H9 (cell line): Measurements from ENCODE around the gene CLCN6. TPM values are rescaled to one million over a fixed set of nuclear protein-coding genes. Genes with fewer than 3 reads are reported as not detected.

Source experiments
- DNase-seq: peaks from one replicate; pipeline ENCODE4 v3.0.0-alpha.2; 2017
- H2AFZ ChIP-seq: one replicate; pipeline ENCODE4 v1.6.1; 2013; ENCODE audit warnings: mild to moderate bottlenecking, low read length, control low read depth, moderate library complexity
- H2AK5ac ChIP-seq: 2 replicates; pipeline ENCODE4 v1.6.1; 2013; ENCODE audit warnings: low read length, control low read depth, mixed read lengths; ENCODE audit not compliant: insufficient read length
- H2BK120ac ChIP-seq: one replicate; pipeline ENCODE4 v1.6.1; 2013; ENCODE audit warnings: low read depth, mild to moderate bottlenecking, low read length, control low read depth, inconsistent platforms; ENCODE audit not compliant: poor library complexity, severe bottlenecking
- H2BK12ac ChIP-seq: 2 replicates; pipeline ENCODE4 v1.6.1; 2013; ENCODE audit warnings: low read length, control low read depth, mixed read lengths, low read depth; ENCODE audit not compliant: insufficient read length
- H2BK15ac ChIP-seq: 2 replicates; pipeline ENCODE4 v1.6.1; 2013; ENCODE audit warnings: low read depth, low read length, control low read depth
- H2BK20ac ChIP-seq: one replicate; pipeline ENCODE4 v1.6.1; 2013; ENCODE audit warnings: low read depth, mild to moderate bottlenecking, low read length, control low read depth, inconsistent platforms; ENCODE audit not compliant: poor library complexity, severe bottlenecking
- H2BK5ac ChIP-seq: 2 replicates; pipeline ENCODE4 v1.6.1; 2013; ENCODE audit warnings: low read length, control low read depth, mixed read lengths; ENCODE audit not compliant: insufficient read length
- H3K14ac ChIP-seq: 2 replicates; pipeline ENCODE4 v1.6.1; 2013; ENCODE audit warnings: low read length, control low read depth; ENCODE audit not compliant: insufficient read depth
- H3K18ac ChIP-seq: 2 replicates; pipeline ENCODE4 v1.6.1; 2013; ENCODE audit warnings: low read depth, mild to moderate bottlenecking, mixed read lengths, low read length, control low read depth; ENCODE audit not compliant: insufficient read length
- H3K23ac ChIP-seq: 2 replicates; pipeline ENCODE4 v1.6.1; 2013; ENCODE audit warnings: low read length, control low read depth, mixed read lengths, low read depth; ENCODE audit not compliant: insufficient read length
- H3K23me2 ChIP-seq: 2 replicates; pipeline ENCODE4 v1.6.1; 2013; ENCODE audit warnings: low read depth, mild to moderate bottlenecking, mixed read lengths, low read length, control low read depth; ENCODE audit not compliant: insufficient read length, poor library complexity, severe bottlenecking
- H3K27ac ChIP-seq: 2 replicates; pipeline ENCODE4 v1.5.1; 2013; ENCODE audit warnings: low read length, control low read depth, mixed read lengths, low read depth; ENCODE audit not compliant: insufficient read length
- H3K27me3 ChIP-seq: 2 replicates; pipeline ENCODE4 v1.6.1; 2013; ENCODE audit warnings: low read length, control low read depth, inconsistent platforms; ENCODE audit not compliant: insufficient read depth
- H3K4ac ChIP-seq: 2 replicates; pipeline ENCODE4 v1.6.1; 2013; ENCODE audit warnings: low read depth, mild to moderate bottlenecking, control low read depth, inconsistent platforms, low read length, moderate library complexity
- H3K4me1 ChIP-seq: 2 replicates; pipeline ENCODE4 v1.6.1; 2013; ENCODE audit warnings: low read length, control low read depth, inconsistent platforms; ENCODE audit not compliant: insufficient read depth
- H3K4me2 ChIP-seq: 2 replicates; pipeline ENCODE4 v1.6.1; 2013; ENCODE audit warnings: low read length, control low read depth, mixed read lengths; ENCODE audit not compliant: insufficient read length, insufficient read depth
- H3K56ac ChIP-seq: 2 replicates; pipeline ENCODE4 v1.6.1; 2013; ENCODE audit warnings: low read depth, mild to moderate bottlenecking, mixed read lengths, low read length, control low read depth; ENCODE audit not compliant: insufficient read length
- H3K79me1 ChIP-seq: 2 replicates; pipeline ENCODE4 v1.6.1; 2013; ENCODE audit warnings: low read depth, mild to moderate bottlenecking, moderate library complexity, low read length, control low read depth, inconsistent platforms; ENCODE audit not compliant: insufficient read depth, poor library complexity, severe bottlenecking
- H3K79me2 ChIP-seq: 2 replicates; pipeline ENCODE4 v1.6.1; 2013; ENCODE audit warnings: low read length, control low read depth, inconsistent platforms; ENCODE audit not compliant: insufficient read depth
- H3K9ac ChIP-seq: 2 replicates; pipeline ENCODE4 v1.6.1; 2013; ENCODE audit warnings: low read length, control low read depth, mixed read lengths; ENCODE audit not compliant: insufficient read length; ENCODE audit errors: extremely low read depth
- H3K9me3 ChIP-seq: one replicate; pipeline ENCODE4 v1.6.1; 2013; ENCODE audit warnings: low read depth, low read length, inconsistent platforms; ENCODE audit not compliant: control insufficient read depth
- H3T11ph ChIP-seq: one replicate; pipeline ENCODE4 v1.6.1; 2013; ENCODE audit warnings: mild to moderate bottlenecking, low read length, control low read depth, inconsistent platforms
- H4K20me1 ChIP-seq: one replicate; pipeline ENCODE4 v1.6.1; 2013; ENCODE audit not compliant: control insufficient read depth, insufficient read length, insufficient read depth
- H4K5ac ChIP-seq: 2 replicates; pipeline ENCODE4 v1.6.1; 2013; ENCODE audit warnings: low read depth, mild to moderate bottlenecking, mixed read lengths, low read length, control low read depth; ENCODE audit not compliant: insufficient read length
- H4K8ac ChIP-seq: replicated peaks from 2 replicates; pipeline ENCODE4 v1.6.1; 2013; ENCODE audit warnings: low read length, control low read depth, mixed read lengths, low read depth; ENCODE audit not compliant: insufficient read length
- H4K91ac ChIP-seq: 2 replicates; pipeline ENCODE4 v1.6.1; 2013; ENCODE audit warnings: low read depth, mild to moderate bottlenecking, moderate library complexity, mixed read lengths, low read length, control low read depth; ENCODE audit not compliant: insufficient read length
- H3K27ac Mint-ChIP-seq, 3 experiments: 2 replicates in 2 of 3; 3 replicates in 1 of 3; pipeline ENCODE4 v1.8.0; 2020 to 2021; ENCODE audit warnings: mixed read lengths in 3 of 3, mild to moderate bottlenecking in 1 of 3, moderate library complexity in 1 of 3
- H3K27me3 Mint-ChIP-seq: 2 replicates; pipeline ENCODE4 v1.8.0; 2021; ENCODE audit warnings: low read depth, mild to moderate bottlenecking, moderate library complexity, mixed read lengths
- H3K36me3 Mint-ChIP-seq, 3 experiments: 2 replicates in 2 of 3; 3 replicates in 1 of 3; pipeline ENCODE4 v1.8.0; 2020 to 2021; ENCODE audit warnings: low read depth in 3 of 3, mixed read lengths in 3 of 3; ENCODE audit not compliant: insufficient read depth in 1 of 3
- H3K4me1 Mint-ChIP-seq, 2 experiments: 2 replicates each; pipeline ENCODE4 v1.8.0; 2020; ENCODE audit warnings: mixed read lengths in 2 of 2
- H3K4me3 Mint-ChIP-seq, 2 experiments: 2 replicates in 1 of 2; 3 replicates in 1 of 2; pipeline ENCODE4 v1.8.0; 2020 to 2021; ENCODE audit warnings: mild to moderate bottlenecking in 2 of 2, mixed read lengths in 2 of 2, moderate library complexity in 1 of 2
- H3K9me3 Mint-ChIP-seq, 2 experiments: 2 replicates in 1 of 2; 3 replicates in 1 of 2; pipeline ENCODE4 v1.8.0; 2020; ENCODE audit warnings: mild to moderate bottlenecking in 2 of 2, mixed read lengths in 2 of 2, moderate library complexity in 1 of 2
- CTCF ChIP-seq: fragments of 200-600 bp; sonication (generic); conservative IDR thresholded peaks from 3 replicates; pipeline ENCODE4 v1.8.0; 2021; ENCODE audit warnings: antibody characterized with exemption, mild to moderate bottlenecking
- WGBS: extraction: QIAGEN DNeasy Blood & Tissue Kit; methylation state at CpG from one replicate; pipeline ENCODE4 v1.1.7; 2013; ENCODE audit warnings: missing lambda C conversion rate, low lambda C conversion rate, mixed read lengths; ENCODE audit not compliant: insufficient read length; ENCODE audit errors: extremely low coverage; 5-methylcytosine and 5-hydroxymethylcytosine counted together
- total RNA-seq: library from RNA; stranded (reverse); gene quantifications from 2 replicates; pipeline ENCODE4 v1.2.1, GENCODE V29; 2021

Gene CLCN6
- total RNA-seq, 1 experiment from 2014 or later, result 20.5 TPM

- DNase-seq, result no peak
- no peak overlapping the region for H2BK12ac ChIP-seq
- no peak overlapping the region for H3K18ac ChIP-seq
- H3K4me1 ChIP-seq, result peaks cover 2% of the 10 kb centered on the region; the same call in 1 of the 2 replicates
- no peak overlapping the region for H3K27ac ChIP-seq
- H4K20me1 ChIP-seq, result no peaks in the 10 kb centered on the region
- H3K4me3 Mint-ChIP-seq, result no peak overlapping the region
- no peak overlapping the region; a peak in 1 of 7 replicates for H3K27ac Mint-ChIP-seq
- H3K14ac ChIP-seq, result no peak overlapping the region
- H3K27me3 Mint-ChIP-seq, result no peaks in the 10 kb centered on the region
- H2AFZ ChIP-seq, result no peak overlapping the region
- H3K56ac ChIP-seq, result peak overlapping the region; percentile 55
- no peaks in the 10 kb centered on the region for H3K9me3 ChIP-seq
- H3T11ph ChIP-seq, result no peak overlapping the region
- no peaks in the 10 kb centered on the region for H3K79me2 ChIP-seq
- no peaks in the 10 kb centered on the region for H3K79me1 ChIP-seq
- no peak overlapping the region for H4K5ac ChIP-seq
- no CpG with 5 or more reads among the region's 7 CpGs for WGBS
- H3K4ac ChIP-seq, result no peak overlapping the region
- H2AK5ac ChIP-seq, result no peak overlapping the region
- no peak overlapping the region for H4K8ac ChIP-seq
- H2BK120ac ChIP-seq, result no peak overlapping the region
- no peaks in the 10 kb centered on the region for H3K23me2 ChIP-seq
- no peak overlapping the region for H4K91ac ChIP-seq
- no peaks in the 10 kb centered on the region for H3K27me3 ChIP-seq
- H2BK20ac ChIP-seq, result no peak overlapping the region
- H3K36me3 Mint-ChIP-seq, result no peaks in the 10 kb centered on the region
- H2BK5ac ChIP-seq, result no peak overlapping the region
- no peak overlapping the region for H3K23ac ChIP-seq
- peak; percentile 24; the same call in 1 of the 3 replicates for TF ChIP-seq CTCF
- H3K9me3 Mint-ChIP-seq, result no peaks in the 10 kb centered on the region
- H3K9ac ChIP-seq, result no peak overlapping the region
- H3K4me2 ChIP-seq, result no peak overlapping the region
- H2BK15ac ChIP-seq, result no peak overlapping the region
- peaks cover 10 to 23% of the 10 kb centered on the region in 2 experiments for H3K4me1 Mint-ChIP-seq
These were observed 81.6 kb downstream of the CLCN6 start for GRCh38 chr1:11887666-11888007.
